ENCODE data around the gene TCL1B. TPM values are rescaled to one million over a fixed set of nuclear protein-coding genes. Genes with fewer than 3 reads are reported as not detected.

The TCL1B gene
- total RNA-seq, 1 donor from 2014 or later: not detected

DNA sequence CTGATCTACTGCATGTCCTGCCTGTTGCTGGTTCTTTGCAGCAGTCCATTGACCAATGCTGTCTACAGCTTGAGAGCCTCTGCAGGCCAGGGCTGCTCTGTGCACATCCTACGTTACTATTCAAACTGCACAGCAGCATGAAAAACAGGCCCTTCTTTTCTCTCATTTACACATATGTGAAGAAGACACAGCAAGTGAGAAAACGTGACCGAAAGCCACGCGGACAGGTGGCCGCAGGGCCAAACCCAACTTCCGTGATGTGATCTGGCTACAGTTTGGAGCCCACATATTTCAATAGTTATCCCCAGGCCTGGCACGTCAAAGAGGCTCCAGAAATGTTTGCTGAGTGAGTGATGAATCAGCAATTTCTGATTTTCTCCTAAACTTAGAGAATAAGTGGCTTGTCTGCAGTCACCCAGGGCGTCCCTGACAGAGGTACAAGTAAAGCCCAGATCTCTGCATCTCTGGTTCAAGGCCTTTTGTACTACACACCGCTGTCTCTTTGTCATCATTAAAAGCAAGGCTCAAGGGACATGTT is 17.9 kb upstream of the TCL1B start:
- TF ChIP-seq, protein P1, sequence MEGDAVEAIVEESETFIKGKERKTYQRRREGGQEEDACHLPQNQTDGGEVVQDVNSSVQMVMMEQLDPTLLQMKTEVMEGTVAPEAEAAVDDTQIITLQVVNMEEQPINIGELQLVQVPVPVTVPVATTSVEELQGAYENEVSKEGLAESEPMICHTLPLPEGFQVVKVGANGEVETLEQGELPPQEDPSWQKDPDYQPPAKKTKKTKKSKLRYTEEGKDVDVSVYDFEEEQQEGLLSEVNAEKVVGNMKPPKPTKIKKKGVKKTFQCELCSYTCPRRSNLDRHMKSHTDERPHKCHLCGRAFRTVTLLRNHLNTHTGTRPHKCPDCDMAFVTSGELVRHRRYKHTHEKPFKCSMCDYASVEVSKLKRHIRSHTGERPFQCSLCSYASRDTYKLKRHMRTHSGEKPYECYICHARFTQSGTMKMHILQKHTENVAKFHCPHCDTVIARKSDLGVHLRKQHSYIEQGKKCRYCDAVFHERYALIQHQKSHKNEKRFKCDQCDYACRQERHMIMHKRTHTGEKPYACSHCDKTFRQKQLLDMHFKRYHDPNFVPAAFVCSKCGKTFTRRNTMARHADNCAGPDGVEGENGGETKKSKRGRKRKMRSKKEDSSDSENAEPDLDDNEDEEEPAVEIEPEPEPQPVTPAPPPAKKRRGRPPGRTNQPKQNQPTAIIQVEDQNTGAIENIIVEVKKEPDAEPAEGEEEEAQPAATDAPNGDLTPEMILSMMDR (IDR thresholded peaks at IDR 0.05): no peak
- Histone ChIP-seq H3K36me3 (no peaks in the 10 kb centered on the region), H3K27me3 (no peaks in the 10 kb centered on the region), H3K4me1 (no peaks in the 10 kb centered on the region), H3K9me3 (no peaks in the 10 kb centered on the region), H3K4me3 (no peak overlapping the region), H3K27ac (no peak overlapping the region)
- intact Hi-C loops (cut with DNase I): no loop called here
- DNase-seq (ENCODE audit: low spot score in 2 of 2): no peak

DNA sequence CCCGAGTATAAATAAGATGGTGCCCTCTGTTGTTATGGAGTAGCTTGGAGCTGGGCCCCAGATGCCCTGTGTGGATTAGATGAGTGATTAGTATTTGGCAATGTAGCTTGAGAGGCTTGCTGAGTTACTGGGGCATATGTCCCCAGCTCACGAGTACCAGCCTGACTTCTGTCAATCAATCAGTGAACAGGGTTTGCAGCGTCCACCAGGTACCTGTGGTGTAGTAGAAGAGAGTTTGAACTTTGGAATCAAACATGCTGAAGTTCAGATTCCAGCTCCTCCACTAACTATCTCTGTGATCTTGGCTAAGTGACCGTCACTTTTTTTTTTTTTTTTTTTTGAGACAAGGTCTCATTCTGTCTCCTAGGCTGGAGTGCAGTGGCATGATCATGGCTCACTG is 11.6 kb upstream of the TCL1B start:
- Histone ChIP-seq H3K36me3 (no peaks in the 10 kb centered on the region), H3K4me1 (no peaks in the 10 kb centered on the region), H3K4me3 (no peak overlapping the region), H3K27ac (no peak overlapping the region), H3K27me3 (no peaks in the 10 kb centered on the region), H3K9me3 (no peaks in the 10 kb centered on the region)
- no peak for DNase-seq (ENCODE audit: low spot score in 2 of 2)
- TF ChIP-seq, protein P1 (IDR thresholded peaks at IDR 0.05): no peak
- intact Hi-C loops (cut with DNase I): no loop called here

DNA sequence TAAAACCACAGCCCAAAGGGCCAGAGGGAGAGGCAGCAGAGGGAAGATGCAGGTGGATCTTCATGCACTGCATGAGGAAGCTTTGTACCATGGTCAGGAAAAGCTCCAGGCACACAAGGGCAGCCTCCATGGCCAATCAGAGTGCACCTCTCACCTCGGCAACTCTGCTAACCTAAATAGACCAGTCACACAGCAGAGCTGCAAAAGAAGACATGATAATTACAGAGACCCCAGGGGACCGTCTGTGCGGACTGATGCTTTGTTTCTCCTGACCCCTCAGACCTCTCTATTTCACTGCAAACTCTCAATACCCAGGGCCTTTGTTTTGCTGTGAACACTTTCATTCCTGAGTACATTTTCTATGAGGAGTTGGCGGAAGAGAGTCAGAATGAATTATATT is 10.7 kb upstream of the TCL1B start:
- intact Hi-C loops (cut with DNase I): no loop called here
- TF ChIP-seq, protein P1 (IDR thresholded peaks at IDR 0.05): no peak
- Histone ChIP-seq H3K27ac (no peak overlapping the region), H3K4me1 (no peaks in the 10 kb centered on the region), H3K9me3 (no peaks in the 10 kb centered on the region), H3K4me3 (no peak overlapping the region), H3K27me3 (no peaks in the 10 kb centered on the region), H3K36me3 (no peaks in the 10 kb centered on the region)
- no peak for DNase-seq (ENCODE audit: low spot score in 2 of 2)

DNA sequence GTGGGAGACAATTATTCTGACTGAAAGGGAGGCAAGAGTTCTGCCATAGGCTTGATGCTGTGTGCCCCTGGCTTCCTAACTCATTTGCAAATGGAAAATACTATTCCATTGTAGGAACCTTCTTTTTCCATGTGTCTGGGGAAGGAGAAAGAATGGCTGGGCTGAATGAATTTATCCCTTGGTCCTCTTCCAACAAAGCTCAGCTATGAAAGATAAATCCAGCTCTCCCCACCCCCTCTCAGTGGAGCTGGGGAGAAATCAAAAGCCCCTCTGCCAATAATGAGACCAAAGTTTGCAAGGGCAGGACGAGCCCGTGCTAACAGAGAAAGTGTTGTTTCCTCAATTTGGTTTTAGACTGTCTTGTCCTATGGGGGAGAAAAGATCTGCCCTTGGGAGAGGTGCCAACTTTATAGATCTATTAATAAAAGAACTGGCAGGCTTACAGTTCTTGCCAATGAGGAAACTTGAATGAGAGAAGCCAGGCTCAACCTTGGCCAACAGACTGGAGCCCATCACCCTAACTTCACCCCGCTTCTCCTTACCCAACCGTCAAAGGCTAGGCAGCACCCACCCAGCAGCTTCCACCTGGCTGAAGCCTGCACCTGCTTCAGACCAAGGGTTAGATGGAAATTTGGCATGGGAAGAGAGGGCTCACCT is 8.9 kb upstream of the TCL1B start:
- Histone ChIP-seq H3K27ac (no peak overlapping the region), H3K27me3 (no peaks in the 10 kb centered on the region), H3K4me3 (no peak overlapping the region), H3K36me3 (no peaks in the 10 kb centered on the region), H3K9me3 (no peaks in the 10 kb centered on the region), H3K4me1 (no peaks in the 10 kb centered on the region)
- DNase-seq (ENCODE audit: low spot score in 2 of 2): no peak
- intact Hi-C loops (cut with DNase I): no loop called here
- TF ChIP-seq, protein P1 (IDR thresholded peaks at IDR 0.05): no peak

DNA sequence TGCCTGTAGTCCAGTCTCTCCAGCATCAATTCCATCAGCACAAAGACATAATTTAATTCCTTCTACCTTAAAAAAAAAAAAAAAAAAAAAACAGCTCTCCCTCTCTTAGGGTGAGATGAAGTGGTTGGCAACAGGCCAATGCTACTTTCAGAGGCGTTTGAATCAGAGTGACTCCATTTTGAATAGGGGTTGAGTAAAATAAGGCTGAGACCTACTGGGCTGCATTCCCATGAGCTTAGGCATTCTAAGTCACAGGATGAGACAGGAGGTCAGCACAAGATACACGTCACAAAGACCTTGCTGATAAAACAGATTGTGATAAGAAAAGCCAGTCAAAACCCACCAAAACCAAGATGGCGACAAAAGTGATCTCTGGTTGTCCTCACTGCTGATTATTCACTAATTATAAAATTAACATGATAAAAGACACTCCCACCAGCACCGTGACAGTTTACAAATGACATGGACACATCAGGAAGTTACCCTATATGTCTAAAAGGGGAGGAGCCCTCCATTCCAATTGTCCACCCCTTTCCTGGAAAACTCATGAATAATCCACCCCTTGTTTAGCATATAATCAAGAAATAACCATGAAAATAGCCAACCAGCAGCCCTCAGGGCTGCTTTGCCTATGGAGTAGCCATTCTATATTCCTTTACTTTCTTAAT is 6.9 kb upstream of the TCL1B start:
- Histone ChIP-seq H3K4me3 (no peak overlapping the region), H3K27ac (no peak overlapping the region), H3K4me1 (no peaks in the 10 kb centered on the region), H3K27me3 (no peaks in the 10 kb centered on the region), H3K36me3 (no peaks in the 10 kb centered on the region), H3K9me3 (no peaks in the 10 kb centered on the region)
- intact Hi-C loops (cut with DNase I): no loop called here
- DNase-seq (ENCODE audit: low spot score in 2 of 2): no peak
- TF ChIP-seq, protein P1 (IDR thresholded peaks at IDR 0.05): no peak
